ENCODE measurements around the gene CXorf65. TPM values are rescaled to one million over a fixed set of nuclear protein-coding genes. Genes with fewer than 3 reads are reported as not detected.

The CXorf65 gene
- total RNA-seq, 3 donors from 2014 or later (not counting 1 experiment from before 2014, with no cell fraction given): 55.8 to 117 (median 92.8) TPM

DNA sequence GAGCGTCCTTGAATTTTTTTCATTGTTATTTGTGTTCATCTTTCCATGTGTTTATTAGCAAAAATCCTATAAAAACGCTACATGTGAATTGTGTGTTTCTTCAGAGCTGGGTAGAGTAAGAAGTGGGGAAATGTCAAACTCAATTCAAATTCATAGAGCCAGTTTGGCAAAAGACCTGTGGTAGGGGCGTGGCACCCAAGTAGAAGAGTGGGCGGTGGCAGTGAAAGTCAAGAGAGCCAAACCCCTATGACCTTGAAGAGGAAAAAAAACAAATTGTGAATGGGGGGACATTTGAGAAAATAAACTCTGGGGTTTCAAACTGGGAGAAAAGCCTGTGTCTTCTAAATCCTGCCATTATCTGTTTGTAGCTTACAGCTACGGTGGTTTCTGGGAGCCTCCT, 15.3 kb downstream of the CXorf65 start:
- DNase-seq: no peak
- Histone ChIP-seq H3K27ac (ENCODE audit: low read length) (no peak overlapping the region), H3K36me3 (ENCODE audit: control insufficient read depth, insufficient read depth, low read length) (no peaks in the 10 kb centered on the region), H3K4me3 (ENCODE audit: low read length) (no peak overlapping the region), H3K4me1 (ENCODE audit: control insufficient read depth, insufficient read depth, low read length) (peaks cover 4% of the 10 kb centered on the region), H3K9me3 (ENCODE audit: control insufficient read depth, insufficient read depth, low read length) (no peaks in the 10 kb centered on the region), H3K27me3 (ENCODE audit: control insufficient read depth, insufficient read depth, low read length) (no peaks in the 10 kb centered on the region)
- Mint-ChIP-seq H3K4me3 (no peak overlapping the region), H3K4me1 (peaks cover 10% of the 10 kb centered on the region in 2 donors), H3K27ac (no peak overlapping the region), H3K36me3 (no peaks in the 10 kb centered on the region), H3K27me3 (ENCODE audit: low read depth in 2 of 2) (peaks cover 0 to 12% of the 10 kb centered on the region in 2 donors), H3K9me3 (no peaks in the 10 kb centered on the region)
- TF ChIP-seq, protein P1, sequence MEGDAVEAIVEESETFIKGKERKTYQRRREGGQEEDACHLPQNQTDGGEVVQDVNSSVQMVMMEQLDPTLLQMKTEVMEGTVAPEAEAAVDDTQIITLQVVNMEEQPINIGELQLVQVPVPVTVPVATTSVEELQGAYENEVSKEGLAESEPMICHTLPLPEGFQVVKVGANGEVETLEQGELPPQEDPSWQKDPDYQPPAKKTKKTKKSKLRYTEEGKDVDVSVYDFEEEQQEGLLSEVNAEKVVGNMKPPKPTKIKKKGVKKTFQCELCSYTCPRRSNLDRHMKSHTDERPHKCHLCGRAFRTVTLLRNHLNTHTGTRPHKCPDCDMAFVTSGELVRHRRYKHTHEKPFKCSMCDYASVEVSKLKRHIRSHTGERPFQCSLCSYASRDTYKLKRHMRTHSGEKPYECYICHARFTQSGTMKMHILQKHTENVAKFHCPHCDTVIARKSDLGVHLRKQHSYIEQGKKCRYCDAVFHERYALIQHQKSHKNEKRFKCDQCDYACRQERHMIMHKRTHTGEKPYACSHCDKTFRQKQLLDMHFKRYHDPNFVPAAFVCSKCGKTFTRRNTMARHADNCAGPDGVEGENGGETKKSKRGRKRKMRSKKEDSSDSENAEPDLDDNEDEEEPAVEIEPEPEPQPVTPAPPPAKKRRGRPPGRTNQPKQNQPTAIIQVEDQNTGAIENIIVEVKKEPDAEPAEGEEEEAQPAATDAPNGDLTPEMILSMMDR (IDR thresholded peaks at IDR 0.05): no peak
- intact Hi-C loops (cut with micrococcal nuclease): no loop called here
- ATAC-seq: no peak
- WGBS (ENCODE audit: insufficient coverage): 95% methylated on average over 4 of the region's 5 CpGs

DNA sequence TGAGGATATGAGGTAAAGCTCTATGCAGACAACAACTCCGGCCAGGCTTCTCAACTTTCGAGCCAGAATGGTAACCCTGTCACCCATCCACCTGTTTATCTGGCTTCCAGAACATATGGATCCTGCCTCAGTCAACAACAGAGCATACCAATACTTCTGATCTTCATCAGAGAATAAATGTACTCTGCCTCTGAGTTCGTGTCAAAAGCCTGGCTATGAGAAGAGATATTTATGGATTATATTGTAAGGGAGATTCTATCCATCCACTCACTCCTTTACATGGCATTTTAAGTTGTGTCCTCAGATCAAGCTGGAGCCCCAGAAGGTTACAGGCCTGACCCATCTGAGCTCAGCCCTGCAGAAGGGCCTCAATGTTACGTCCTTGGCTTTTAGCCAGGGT, 20.6 kb downstream of the CXorf65 start:
- no peaks in the 10 kb centered on the region for H3K27me3 ChIP-seq (ENCODE audit: control insufficient read depth, insufficient read depth, low read length)
- H3K4me3 Mint-ChIP-seq: no peak overlapping the region
- ATAC-seq (no peak), DNase-seq (no peak)
- 96% methylated on average over 2 of the region's 4 CpGs for WGBS (ENCODE audit: insufficient coverage)
- no peaks in the 10 kb centered on the region for H3K36me3 Mint-ChIP-seq
- no peak overlapping the region for H3K4me3 ChIP-seq (ENCODE audit: low read length)
- H3K27ac ChIP-seq (ENCODE audit: low read length): no peak overlapping the region
- TF ChIP-seq, protein P1 (IDR thresholded peaks at IDR 0.05): no peak
- no peak overlapping the region for H3K27ac Mint-ChIP-seq
- no peaks in the 10 kb centered on the region for H3K27me3 Mint-ChIP-seq (ENCODE audit: low read depth in 2 of 2)
- no peaks in the 10 kb centered on the region for H3K4me1 Mint-ChIP-seq
- no peaks in the 10 kb centered on the region for H3K9me3 ChIP-seq (ENCODE audit: control insufficient read depth, insufficient read depth, low read length)
- H3K9me3 Mint-ChIP-seq: no peaks in the 10 kb centered on the region
- intact Hi-C loops (cut with micrococcal nuclease): no loop called here
- H3K4me1 ChIP-seq (ENCODE audit: control insufficient read depth, insufficient read depth, low read length): no peaks in the 10 kb centered on the region
- H3K36me3 ChIP-seq (ENCODE audit: control insufficient read depth, insufficient read depth, low read length): no peaks in the 10 kb centered on the region

DNA sequence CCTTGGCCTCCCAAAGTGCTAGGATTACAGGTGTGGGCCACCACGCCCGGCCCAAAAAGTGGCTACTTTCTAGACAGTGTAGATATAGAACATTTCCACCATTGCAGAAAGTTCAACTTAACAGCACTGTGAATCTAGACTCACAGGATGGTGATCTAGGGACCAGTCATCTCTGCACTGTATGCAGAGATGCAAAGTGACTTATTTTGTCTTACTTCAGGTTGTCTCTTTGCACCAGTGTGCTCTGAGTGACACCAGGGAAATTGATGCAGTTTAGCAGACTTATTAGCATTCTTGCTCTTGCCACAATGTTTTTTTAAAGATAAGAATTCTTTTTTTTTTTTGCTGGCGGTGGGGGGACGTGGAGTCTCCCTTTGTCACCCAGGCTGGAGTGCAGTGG, 23.7 kb downstream of the CXorf65 start:
- Histone ChIP-seq H3K36me3 (ENCODE audit: control insufficient read depth, insufficient read depth, low read length) (no peaks in the 10 kb centered on the region), H3K27me3 (ENCODE audit: control insufficient read depth, insufficient read depth, low read length) (no peaks in the 10 kb centered on the region), H3K27ac (ENCODE audit: low read length) (no peak overlapping the region), H3K4me3 (ENCODE audit: low read length) (no peak overlapping the region), H3K4me1 (ENCODE audit: control insufficient read depth, insufficient read depth, low read length) (no peaks in the 10 kb centered on the region), H3K9me3 (ENCODE audit: control insufficient read depth, insufficient read depth, low read length) (no peaks in the 10 kb centered on the region)
- Mint-ChIP-seq H3K27ac (no peak overlapping the region), H3K4me1 (no peaks in the 10 kb centered on the region), H3K27me3 (ENCODE audit: low read depth in 2 of 2) (no peaks in the 10 kb centered on the region), H3K9me3 (no peaks in the 10 kb centered on the region), H3K4me3 (no peak overlapping the region), H3K36me3 (no peaks in the 10 kb centered on the region)
- DNase-seq: no peak
- no peak for ATAC-seq
- TF ChIP-seq, protein P1 (IDR thresholded peaks at IDR 0.05): no peak
- intact Hi-C loops (cut with micrococcal nuclease): no loop called here
- WGBS (ENCODE audit: insufficient coverage): 95% methylated on average over 4 of the region's 4 CpGs

DNA sequence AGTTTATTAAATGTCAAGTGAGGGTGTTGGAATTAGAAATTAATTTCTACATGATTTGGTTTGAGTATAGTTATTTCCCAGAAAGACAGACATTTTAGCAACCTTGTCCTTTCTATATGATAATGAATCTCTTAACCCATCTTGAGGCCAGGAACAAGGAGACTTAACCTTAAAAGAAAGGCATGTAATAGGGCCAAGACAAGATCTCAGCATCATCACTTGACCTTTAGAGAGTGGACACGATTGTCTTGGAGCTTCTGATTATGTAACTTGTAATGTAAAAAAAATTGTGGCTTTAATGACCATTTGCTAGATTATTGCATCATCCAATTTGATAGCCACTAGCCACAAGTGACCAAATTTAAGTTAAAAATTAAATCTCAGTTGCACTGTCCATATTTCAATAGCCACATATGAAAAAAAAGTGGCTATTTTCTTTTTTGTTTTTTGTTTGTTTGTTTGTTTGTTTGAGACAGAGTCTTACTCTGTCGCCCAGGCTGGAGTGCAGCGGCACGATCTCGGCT, 24.4 kb downstream of the CXorf65 start:
- Mint-ChIP-seq H3K4me3 (no peak overlapping the region), H3K27ac (no peak overlapping the region), H3K9me3 (no peaks in the 10 kb centered on the region), H3K27me3 (ENCODE audit: low read depth in 2 of 2) (no peaks in the 10 kb centered on the region), H3K4me1 (no peaks in the 10 kb centered on the region), H3K36me3 (no peaks in the 10 kb centered on the region)
- Histone ChIP-seq H3K9me3 (ENCODE audit: control insufficient read depth, insufficient read depth, low read length) (no peaks in the 10 kb centered on the region), H3K27ac (ENCODE audit: low read length) (no peak overlapping the region), H3K27me3 (ENCODE audit: control insufficient read depth, insufficient read depth, low read length) (no peaks in the 10 kb centered on the region), H3K4me3 (ENCODE audit: low read length) (no peak overlapping the region), H3K36me3 (ENCODE audit: control insufficient read depth, insufficient read depth, low read length) (no peaks in the 10 kb centered on the region), H3K4me1 (ENCODE audit: control insufficient read depth, insufficient read depth, low read length) (no peaks in the 10 kb centered on the region)
- DNase-seq: no peak
- ATAC-seq: no peak
- TF ChIP-seq, protein P1 (IDR thresholded peaks at IDR 0.05): no peak
- WGBS (ENCODE audit: insufficient coverage): 100% methylated on average over 4 of the region's 5 CpGs
- intact Hi-C loops (cut with micrococcal nuclease): no loop called here
